ENCODE measurements around the gene ALG12. TPM values are rescaled to one million over a fixed set of nuclear protein-coding genes. Genes with fewer than 3 reads are reported as not detected.

The ALG12 gene
- total and polyA plus RNA-seq, 2 experiments from 2014 or later = 18.7 to 23.3 TPM

DNA sequence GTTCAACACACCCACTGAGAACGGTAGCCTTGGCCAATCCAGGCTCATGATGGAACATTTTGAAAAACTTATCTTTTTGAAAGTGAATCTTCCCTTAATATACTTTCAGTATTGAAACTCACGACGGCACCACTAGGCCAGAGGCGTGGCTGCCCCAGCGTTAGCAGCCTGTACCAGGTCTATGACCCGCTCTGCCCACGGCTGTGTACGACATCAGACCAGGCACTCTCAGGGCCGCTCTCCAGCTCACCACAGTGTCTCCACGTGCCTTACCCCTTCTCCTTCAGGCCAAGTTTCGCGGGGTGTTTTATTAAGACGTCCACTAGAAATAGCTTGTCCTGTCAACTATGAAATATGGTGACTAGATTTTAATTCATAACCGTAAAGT is 31.2 kb downstream of the ALG12 start:
- Mint-ChIP-seq H3K4me1 (peaks cover 2% of the 10 kb centered on the region; the same call in 2 of the 3 replicates), H3K27me3 (ENCODE audit: insufficient read depth, low read depth, poor library complexity) (peaks cover 3% of the 10 kb centered on the region), H3K4me3 (no peak overlapping the region), H3K36me3 (ENCODE audit: low read depth) (peaks cover 89% of the 10 kb centered on the region), H3K9me3 (peaks cover 30% of the 10 kb centered on the region), H3K27ac (no peak overlapping the region)
- H4K20me1 ChIP-seq (replicated peaks; ENCODE audit: insufficient read depth) = peaks cover 20% of the 10 kb centered on the region
- DNase-seq (ENCODE audit: low spot score) (no peak), ATAC-seq (no peak)
- no peak overlapping the region for H3K4me3 ChIP-seq
- peaks cover 4% of the 10 kb centered on the region for H3K36me3 ChIP-seq (ENCODE audit: insufficient read depth)
- H3K9me2 ChIP-seq (ENCODE audit: insufficient read depth) = 0 out of 2 replicates have a peak, but pooled peaks cover 4% of the 10 kb centered on the region
- peaks cover 28% of the 10 kb centered on the region for H3K79me2 ChIP-seq (replicated peaks; ENCODE audit: insufficient read depth)
- TF ChIP-seq POLR2AphosphoS5 (IDR thresholded peaks at IDR 0.05; ENCODE audit: low read depth) (no peak), ZNF114 (CRISPR knock-in tag; IDR thresholded peaks at IDR 0.05) (no peak), EZH2 (IDR thresholded peaks at IDR 0.05; ENCODE audit: low read depth, unreplicated experiment) (no peak), CREB1 (CRISPR knock-in tag; IDR thresholded peaks at IDR 0.05; ENCODE audit: low read depth) (no peak), JUNB (IDR thresholded peaks at IDR 0.05; ENCODE audit: unreplicated experiment) (no peak), ZNF331 (CRISPR knock-in tag; IDR thresholded peaks at IDR 0.05; ENCODE audit: low read depth) (no peak), STAT1 (IDR thresholded peaks at IDR 0.05; ENCODE audit: unreplicated experiment) (no peak), NANOG (IDR thresholded peaks at IDR 0.05; ENCODE audit: borderline replicate concordance) (no peak), ZNF462 (CRISPR knock-in tag; IDR thresholded peaks at IDR 0.05) (no peak), EZH2phosphoT487 (IDR thresholded peaks at IDR 0.05; ENCODE audit: unreplicated experiment) (no peak)
- TF ChIP-seq, protein P1, sequence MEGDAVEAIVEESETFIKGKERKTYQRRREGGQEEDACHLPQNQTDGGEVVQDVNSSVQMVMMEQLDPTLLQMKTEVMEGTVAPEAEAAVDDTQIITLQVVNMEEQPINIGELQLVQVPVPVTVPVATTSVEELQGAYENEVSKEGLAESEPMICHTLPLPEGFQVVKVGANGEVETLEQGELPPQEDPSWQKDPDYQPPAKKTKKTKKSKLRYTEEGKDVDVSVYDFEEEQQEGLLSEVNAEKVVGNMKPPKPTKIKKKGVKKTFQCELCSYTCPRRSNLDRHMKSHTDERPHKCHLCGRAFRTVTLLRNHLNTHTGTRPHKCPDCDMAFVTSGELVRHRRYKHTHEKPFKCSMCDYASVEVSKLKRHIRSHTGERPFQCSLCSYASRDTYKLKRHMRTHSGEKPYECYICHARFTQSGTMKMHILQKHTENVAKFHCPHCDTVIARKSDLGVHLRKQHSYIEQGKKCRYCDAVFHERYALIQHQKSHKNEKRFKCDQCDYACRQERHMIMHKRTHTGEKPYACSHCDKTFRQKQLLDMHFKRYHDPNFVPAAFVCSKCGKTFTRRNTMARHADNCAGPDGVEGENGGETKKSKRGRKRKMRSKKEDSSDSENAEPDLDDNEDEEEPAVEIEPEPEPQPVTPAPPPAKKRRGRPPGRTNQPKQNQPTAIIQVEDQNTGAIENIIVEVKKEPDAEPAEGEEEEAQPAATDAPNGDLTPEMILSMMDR (conservative IDR thresholded peaks at IDR 0.05; ENCODE audit: low read depth in 2 of 2) = no peak
- TF ChIP-seq, protein P2, sequence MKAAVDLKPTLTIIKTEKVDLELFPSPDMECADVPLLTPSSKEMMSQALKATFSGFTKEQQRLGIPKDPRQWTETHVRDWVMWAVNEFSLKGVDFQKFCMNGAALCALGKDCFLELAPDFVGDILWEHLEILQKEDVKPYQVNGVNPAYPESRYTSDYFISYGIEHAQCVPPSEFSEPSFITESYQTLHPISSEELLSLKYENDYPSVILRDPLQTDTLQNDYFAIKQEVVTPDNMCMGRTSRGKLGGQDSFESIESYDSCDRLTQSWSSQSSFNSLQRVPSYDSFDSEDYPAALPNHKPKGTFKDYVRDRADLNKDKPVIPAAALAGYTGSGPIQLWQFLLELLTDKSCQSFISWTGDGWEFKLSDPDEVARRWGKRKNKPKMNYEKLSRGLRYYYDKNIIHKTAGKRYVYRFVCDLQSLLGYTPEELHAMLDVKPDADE (IDR thresholded peaks at IDR 0.05) = no peak
- TF ChIP-seq, protein P3, sequence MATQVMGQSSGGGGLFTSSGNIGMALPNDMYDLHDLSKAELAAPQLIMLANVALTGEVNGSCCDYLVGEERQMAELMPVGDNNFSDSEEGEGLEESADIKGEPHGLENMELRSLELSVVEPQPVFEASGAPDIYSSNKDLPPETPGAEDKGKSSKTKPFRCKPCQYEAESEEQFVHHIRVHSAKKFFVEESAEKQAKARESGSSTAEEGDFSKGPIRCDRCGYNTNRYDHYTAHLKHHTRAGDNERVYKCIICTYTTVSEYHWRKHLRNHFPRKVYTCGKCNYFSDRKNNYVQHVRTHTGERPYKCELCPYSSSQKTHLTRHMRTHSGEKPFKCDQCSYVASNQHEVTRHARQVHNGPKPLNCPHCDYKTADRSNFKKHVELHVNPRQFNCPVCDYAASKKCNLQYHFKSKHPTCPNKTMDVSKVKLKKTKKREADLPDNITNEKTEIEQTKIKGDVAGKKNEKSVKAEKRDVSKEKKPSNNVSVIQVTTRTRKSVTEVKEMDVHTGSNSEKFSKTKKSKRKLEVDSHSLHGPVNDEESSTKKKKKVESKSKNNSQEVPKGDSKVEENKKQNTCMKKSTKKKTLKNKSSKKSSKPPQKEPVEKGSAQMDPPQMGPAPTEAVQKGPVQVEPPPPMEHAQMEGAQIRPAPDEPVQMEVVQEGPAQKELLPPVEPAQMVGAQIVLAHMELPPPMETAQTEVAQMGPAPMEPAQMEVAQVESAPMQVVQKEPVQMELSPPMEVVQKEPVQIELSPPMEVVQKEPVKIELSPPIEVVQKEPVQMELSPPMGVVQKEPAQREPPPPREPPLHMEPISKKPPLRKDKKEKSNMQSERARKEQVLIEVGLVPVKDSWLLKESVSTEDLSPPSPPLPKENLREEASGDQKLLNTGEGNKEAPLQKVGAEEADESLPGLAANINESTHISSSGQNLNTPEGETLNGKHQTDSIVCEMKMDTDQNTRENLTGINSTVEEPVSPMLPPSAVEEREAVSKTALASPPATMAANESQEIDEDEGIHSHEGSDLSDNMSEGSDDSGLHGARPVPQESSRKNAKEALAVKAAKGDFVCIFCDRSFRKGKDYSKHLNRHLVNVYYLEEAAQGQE (IDR thresholded peaks at IDR 0.05; ENCODE audit: unreplicated experiment) = no peak
- H3K27me3 ChIP-seq (ENCODE audit: insufficient read depth) = no peaks in the 10 kb centered on the region
- no peak overlapping the region for H2AFZ ChIP-seq
- no peaks in the 10 kb centered on the region for H3F3A ChIP-seq (replicated peaks; ENCODE audit: low read depth)
- no peak overlapping the region for H3K4me2 ChIP-seq
- H3K4me1 ChIP-seq (ENCODE audit: insufficient read depth) = no peaks in the 10 kb centered on the region
- no peak overlapping the region for H3K27ac ChIP-seq (ENCODE audit: low read depth)

Data from GM23338 (cell line).